ENCODE measurements around the gene ACR. TPM values are rescaled to one million over a fixed set of nuclear protein-coding genes. Genes with fewer than 3 reads are reported as not detected.

The ACR gene
- total and polyA plus RNA-seq, 2 experiments from 2014 or later, result not detected

DNA sequence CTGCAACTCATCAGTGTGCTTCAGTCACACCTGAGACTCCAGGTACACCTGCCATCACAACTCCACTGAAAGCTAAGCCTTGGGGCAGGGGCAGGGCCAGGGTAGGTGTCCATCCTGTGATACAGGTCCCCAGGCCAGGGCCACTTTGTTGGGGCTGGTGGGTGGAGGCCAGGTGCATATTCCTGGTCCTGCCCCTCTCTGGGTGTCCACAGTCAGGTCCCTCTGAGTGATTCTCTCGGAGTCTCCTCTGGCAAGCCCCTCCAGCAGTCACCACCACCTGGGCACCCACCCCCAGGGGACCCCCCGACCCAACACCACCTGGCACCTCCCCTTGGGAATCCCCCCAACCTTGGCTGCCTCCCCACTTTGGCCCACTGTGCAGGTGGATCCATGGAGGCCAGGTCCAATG lies 9.5 kb upstream of the ACR start:
- H2AFZ ChIP-seq, result no peak overlapping the region
- H3K27me3 ChIP-seq (replicated peaks; ENCODE audit: insufficient read depth), result no peaks in the 10 kb centered on the region
- no peaks in the 10 kb centered on the region for H4K20me1 ChIP-seq (ENCODE audit: insufficient read depth)
- no peak overlapping the region for H3K4me3 ChIP-seq
- H3K4me1 ChIP-seq (ENCODE audit: insufficient read depth), result no peaks in the 10 kb centered on the region
- H3K36me3 ChIP-seq (ENCODE audit: low read depth), result no peaks in the 10 kb centered on the region
- no peak for TF ChIP-seq EZH2phosphoT487 (IDR thresholded peaks at IDR 0.05; ENCODE audit: insufficient read depth, low read depth)
- TF ChIP-seq EZH2 (IDR thresholded peaks at IDR 0.05; ENCODE audit: insufficient read depth, poor library complexity, severe bottlenecking), result no peak
- WGBS, 2 experiments (ENCODE audit: low coverage in 1 of 2, low lambda C conversion rate in 2 of 2, missing lambda C conversion rate in 2 of 2), result 39% methylated on average over 2 of the region's 2 CpGs; no CpG with 5 or more reads in 1 of the 2 experiments
- H3K4me2 ChIP-seq (ENCODE audit: unreplicated experiment), result no peak overlapping the region
- no peak for DNase-seq
- H3K9me3 ChIP-seq (ENCODE audit: low read depth), result no peaks in the 10 kb centered on the region
- no peak overlapping the region for H3K27ac ChIP-seq
- H3K9me2 ChIP-seq (ENCODE audit: insufficient read depth), result no peaks in the 10 kb centered on the region
- no peaks in the 10 kb centered on the region for H3F3A ChIP-seq (ENCODE audit: insufficient read depth)
- H3K79me2 ChIP-seq (ENCODE audit: insufficient read depth), result no peaks in the 10 kb centered on the region
- in situ Hi-C loops (cut with MboI), result no loop called here
- no peak overlapping the region for H3K9ac ChIP-seq

DNA sequence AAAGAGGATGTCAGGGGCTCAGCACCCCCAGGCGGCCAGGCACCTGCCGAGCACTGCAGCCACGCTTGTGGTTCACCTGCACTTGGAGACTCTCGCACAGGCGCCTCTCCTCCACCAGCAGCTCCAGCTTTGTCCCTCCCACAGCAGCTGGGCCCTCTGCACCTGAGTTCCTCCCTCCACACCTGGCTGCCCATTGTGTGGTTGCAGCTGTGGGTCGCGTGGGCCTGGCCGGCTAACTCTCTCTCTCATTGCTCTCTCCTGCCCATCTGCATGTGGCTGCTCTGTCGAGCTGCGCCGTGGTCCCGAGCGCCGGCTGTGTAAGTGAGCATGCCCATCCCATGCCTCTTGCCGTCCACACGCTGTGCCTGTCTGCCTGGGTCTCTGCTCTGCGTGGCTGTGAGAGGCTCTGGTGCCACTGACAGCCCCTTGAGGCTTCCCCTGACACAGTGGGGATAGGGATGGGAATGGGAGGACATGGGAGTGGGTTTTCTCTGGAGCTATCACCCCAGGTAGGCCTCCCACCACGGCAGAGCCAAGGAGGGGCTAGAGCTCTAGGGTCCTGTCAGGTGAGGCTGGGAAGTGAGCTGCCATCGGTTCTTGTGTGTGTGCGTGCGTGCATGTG lies 8.5 kb upstream of the ACR start:
- no peaks in the 10 kb centered on the region for H3K79me2 ChIP-seq (ENCODE audit: insufficient read depth)
- H3K27me3 ChIP-seq (replicated peaks; ENCODE audit: insufficient read depth), result no peaks in the 10 kb centered on the region
- no peak overlapping the region for H3K4me3 ChIP-seq
- no peaks in the 10 kb centered on the region for H3K9me2 ChIP-seq (ENCODE audit: insufficient read depth)
- in situ Hi-C loops (cut with MboI), result no loop called here
- H3K9ac ChIP-seq, result no peak overlapping the region
- H3K4me1 ChIP-seq (ENCODE audit: insufficient read depth), result no peaks in the 10 kb centered on the region
- no peak for DNase-seq
- no peaks in the 10 kb centered on the region for H3K36me3 ChIP-seq (ENCODE audit: low read depth)
- H3K27ac ChIP-seq, result no peak overlapping the region
- no peaks in the 10 kb centered on the region for H4K20me1 ChIP-seq (ENCODE audit: insufficient read depth)
- H2AFZ ChIP-seq, result no peak overlapping the region
- no peaks in the 10 kb centered on the region for H3F3A ChIP-seq (ENCODE audit: insufficient read depth)
- no peak overlapping the region for H3K4me2 ChIP-seq (ENCODE audit: unreplicated experiment)
- no peak for TF ChIP-seq EZH2phosphoT487 (IDR thresholded peaks at IDR 0.05; ENCODE audit: insufficient read depth, low read depth)
- TF ChIP-seq EZH2 (IDR thresholded peaks at IDR 0.05; ENCODE audit: insufficient read depth, poor library complexity, severe bottlenecking), result no peak
- 94 to 96% methylated on average over 18 to 21 of the region's 21 CpGs for WGBS, 2 experiments (ENCODE audit: low coverage in 1 of 2, low lambda C conversion rate in 2 of 2, missing lambda C conversion rate in 2 of 2)
- H3K9me3 ChIP-seq (ENCODE audit: low read depth), result no peaks in the 10 kb centered on the region

DNA sequence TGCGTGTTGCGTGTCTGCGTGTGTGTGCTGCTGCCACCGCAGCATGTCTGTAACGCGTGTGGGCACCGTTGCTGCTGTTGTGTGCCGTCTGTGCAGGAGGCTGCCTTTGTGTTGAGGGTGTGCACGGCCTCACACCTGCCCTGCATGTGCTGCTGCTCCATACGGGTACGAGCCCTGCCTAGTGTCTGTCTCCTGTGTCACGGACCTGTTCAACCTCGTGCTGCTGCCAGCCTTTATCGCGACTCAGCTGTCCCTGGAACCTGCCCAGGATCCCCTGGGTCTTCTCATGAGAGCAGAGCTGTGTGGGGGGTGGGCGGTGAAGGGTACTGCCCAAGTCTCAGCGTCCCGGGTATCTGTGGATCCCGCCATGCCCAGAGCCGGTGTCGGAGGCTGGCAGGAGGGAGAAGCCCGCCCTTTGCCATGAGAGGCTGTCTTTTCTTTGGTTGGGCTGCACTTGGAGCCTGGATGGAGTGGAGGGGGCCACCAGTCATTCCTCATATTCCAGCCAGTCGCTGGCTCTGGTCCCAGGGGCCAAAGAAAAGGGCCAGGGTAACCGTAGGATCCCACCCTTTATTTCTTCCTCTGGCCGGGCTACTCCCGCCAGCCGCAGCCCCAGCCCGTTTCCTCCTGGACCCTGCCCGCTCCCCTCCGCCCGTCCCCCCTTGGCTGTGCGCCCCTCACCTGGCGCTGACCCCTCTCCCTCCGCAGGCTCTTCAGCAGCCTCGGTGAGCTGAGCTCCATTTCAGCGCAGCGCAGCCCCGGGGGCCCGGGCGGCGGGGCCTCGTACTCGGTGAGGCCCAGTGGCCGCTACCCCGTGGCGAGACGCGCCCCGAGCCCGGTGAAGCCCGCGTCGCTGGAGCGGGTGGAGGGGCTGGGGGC lies 7.8 kb upstream of the ACR start:
- Histone ChIP-seq H3K4me3 (no peak overlapping the region), H3K79me2 (ENCODE audit: insufficient read depth) (no peaks in the 10 kb centered on the region), H3K27ac (no peak overlapping the region), H3K9ac (no peak overlapping the region), H2AFZ (no peak overlapping the region), H3K4me1 (ENCODE audit: insufficient read depth) (no peaks in the 10 kb centered on the region), H3K4me2 (ENCODE audit: unreplicated experiment) (no peak overlapping the region), H3F3A (ENCODE audit: insufficient read depth) (no peaks in the 10 kb centered on the region), H3K9me3 (ENCODE audit: low read depth) (no peaks in the 10 kb centered on the region), H3K9me2 (ENCODE audit: insufficient read depth) (no peaks in the 10 kb centered on the region), H3K36me3 (ENCODE audit: low read depth) (no peaks in the 10 kb centered on the region), H3K27me3 (replicated peaks; ENCODE audit: insufficient read depth) (no peaks in the 10 kb centered on the region), H4K20me1 (ENCODE audit: insufficient read depth) (no peaks in the 10 kb centered on the region)
- WGBS, 2 experiments (ENCODE audit: low coverage in 1 of 2, low lambda C conversion rate in 2 of 2, missing lambda C conversion rate in 2 of 2), result 75 to 82% methylated on average over 24 to 54 of the region's 54 CpGs
- DNase-seq, result no peak
- in situ Hi-C loops (cut with MboI), result no loop called here
- no peak for TF ChIP-seq EZH2phosphoT487 (IDR thresholded peaks at IDR 0.05; ENCODE audit: insufficient read depth, low read depth)
- no peak for TF ChIP-seq EZH2 (IDR thresholded peaks at IDR 0.05; ENCODE audit: insufficient read depth, poor library complexity, severe bottlenecking)

DNA sequence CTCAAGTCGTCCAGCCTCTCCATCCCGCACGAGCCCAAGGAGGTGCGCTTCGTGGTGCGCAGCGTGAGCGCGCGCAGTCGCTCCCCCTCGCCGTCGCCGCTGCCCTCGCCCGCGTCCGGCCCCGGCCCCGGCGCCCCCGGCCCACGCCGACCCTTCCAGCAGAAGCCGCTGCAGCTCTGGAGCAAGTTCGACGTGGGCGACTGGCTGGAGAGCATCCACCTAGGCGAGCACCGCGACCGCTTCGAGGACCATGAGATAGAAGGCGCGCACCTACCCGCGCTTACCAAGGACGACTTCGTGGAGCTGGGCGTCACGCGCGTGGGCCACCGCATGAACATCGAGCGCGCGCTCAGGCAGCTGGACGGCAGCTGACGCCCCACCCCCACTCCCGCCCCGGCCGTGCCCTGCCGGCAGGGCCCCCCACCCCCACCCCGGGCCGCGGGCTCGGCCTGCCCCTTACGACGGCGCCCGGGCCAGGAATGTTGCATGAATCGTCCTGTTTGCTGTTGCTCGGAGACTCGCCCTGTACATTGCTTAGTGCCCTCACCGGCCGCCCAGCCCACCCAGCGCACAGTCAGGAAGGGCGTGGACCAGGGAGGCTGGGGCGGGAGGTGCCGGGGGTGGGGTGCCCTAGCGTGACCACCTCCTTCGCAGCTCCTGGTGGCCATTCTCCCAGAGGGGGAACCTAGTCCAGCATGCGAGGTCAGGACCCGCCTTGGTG lies 6.9 kb upstream of the ACR start:
- H3K4me2 ChIP-seq (ENCODE audit: unreplicated experiment), result no peak overlapping the region
- H3K79me2 ChIP-seq (ENCODE audit: insufficient read depth), result no peaks in the 10 kb centered on the region
- TF ChIP-seq EZH2 (IDR thresholded peaks at IDR 0.05; ENCODE audit: insufficient read depth, poor library complexity, severe bottlenecking), result no peak
- no peak overlapping the region for H3K27ac ChIP-seq
- in situ Hi-C loops (cut with MboI), result no loop called here
- H3F3A ChIP-seq (ENCODE audit: insufficient read depth), result no peaks in the 10 kb centered on the region
- no peak overlapping the region for H3K4me3 ChIP-seq
- H3K9ac ChIP-seq, result peak overlapping the region; percentile 43; the same call in 1 of the 2 replicates
- H2AFZ ChIP-seq, result peak overlapping the region; percentile 83; the same call in 1 of the 2 replicates
- 41 to 62% methylated on average over 43 to 61 of the region's 76 CpGs for whole genome bisulfite sequencing, 2 experiments (ENCODE audit: low coverage in 1 of 2, low lambda C conversion rate in 2 of 2, missing lambda C conversion rate in 2 of 2)
- no peaks in the 10 kb centered on the region for H4K20me1 ChIP-seq (ENCODE audit: insufficient read depth)
- H3K4me1 ChIP-seq (ENCODE audit: insufficient read depth), result no peaks in the 10 kb centered on the region
- no peaks in the 10 kb centered on the region for H3K27me3 ChIP-seq (replicated peaks; ENCODE audit: insufficient read depth)
- DNase-seq, result peak; percentile 47
- H3K9me3 ChIP-seq (ENCODE audit: low read depth), result no peaks in the 10 kb centered on the region
- no peaks in the 10 kb centered on the region for H3K9me2 ChIP-seq (ENCODE audit: insufficient read depth)
- no peaks in the 10 kb centered on the region for H3K36me3 ChIP-seq (ENCODE audit: low read depth)
